GM12872 (cell line): ENCODE measurements around the gene MOGAT2.

ENCODE experiments used
- CTCF ChIP-seq: IDR thresholded peaks from 3 replicates; pipeline ENCODE4 v1.5.1; 2011; ENCODE audit warnings: low read depth, mild to moderate bottlenecking, low read length, moderate library complexity; ENCODE audit not compliant: insufficient read depth

MOGAT2 gene

GRCh38 chr11:75771646-75772410, 54.2 kb downstream of the MOGAT2 start:
- TF ChIP-seq CTCF: no peak

- no peak for TF ChIP-seq CTCF
These were observed 56.1 kb downstream of the MOGAT2 start for GRCh38 chr11:75773595-75774353.

- no peak for TF ChIP-seq CTCF
These were observed 57.4 kb downstream of the MOGAT2 start for GRCh38 chr11:75775056-75775455.

GRCh38 chr11:75776546-75776945, 58.9 kb downstream of the MOGAT2 start:
- no peak for TF ChIP-seq CTCF

GRCh38 chr11:75777461-75778110, 59.9 kb downstream of the MOGAT2 start:
- TF ChIP-seq CTCF: no peak

- TF ChIP-seq CTCF: no peak
These were observed 61.3 kb downstream of the MOGAT2 start for GRCh38 chr11:75778962-75779361.

GRCh38 chr11:75779960-75780359, 62.3 kb downstream of the MOGAT2 start:
- TF ChIP-seq CTCF: no peak
